ENCODE data around the gene COPZ1.
"Not testable (repeated sequence)": the region's sequence is repeated elsewhere in the genome, so short reads cannot be mapped to it uniquely, and the experiment has no call there.

COPZ1 gene

GRCh38 chr12:54324617-54325441 lies at the start of gene COPZ1:
Gene COPZ1 (plus strand): TSS chr12:54325131. CDS start chr12:54325164, 33 bp downstream.
- in situ Hi-C loops (cut with MboI; ENCODE audit: low sequenced_read_pairs) = loop anchor here (5.0 kb wide), 1 partner anchor 33 kb away; no protein-coding TSS in a partner anchor

GRCh38 chr12:54276368-54276767 lies 48.6 kb upstream of the COPZ1 start:
- in situ Hi-C loops (cut with MboI; ENCODE audit: low sequenced_read_pairs) = no loop called here

- in situ Hi-C loops (cut with MboI; ENCODE audit: low sequenced_read_pairs) = no loop called here
Observed at GRCh38 chr12:54277823-54278276, 47.1 kb upstream of the COPZ1 start.

GRCh38 chr12:54279227-54279631 lies 45.7 kb upstream of the COPZ1 start:
- in situ Hi-C loops (cut with MboI; ENCODE audit: low sequenced_read_pairs) = no loop called here

- in situ Hi-C loops (cut with MboI; ENCODE audit: low sequenced_read_pairs) = no loop called here
Observed at GRCh38 chr12:54279632-54280467, 45.1 kb upstream of the COPZ1 start, which contains the start of gene CBX5. Gene CBX5 (minus strand): TSS chr12:54280122. CDS start chr12:54257650, 22,472 bp downstream.

GRCh38 chr12:54280468-54281260 lies 44.3 kb upstream of the COPZ1 start, which contains the start of gene HNRNPA1:
Gene HNRNPA1 (plus strand): TSS chr12:54280726. CDS start chr12:54280808, 82 bp downstream.
- in situ Hi-C loops (cut with MboI; ENCODE audit: low sequenced_read_pairs) = no loop called here

- in situ Hi-C loops (cut with MboI; ENCODE audit: low sequenced_read_pairs) = not testable (repeated sequence)
Observed at GRCh38 chr12:54281261-54281638, 43.7 kb upstream of the COPZ1 start.

- in situ Hi-C loops (cut with MboI; ENCODE audit: low sequenced_read_pairs) = not testable (repeated sequence)
Observed at GRCh38 chr12:54281694-54282093, 43.2 kb upstream of the COPZ1 start.

GRCh38 chr12:54282949-54283593 lies 41.9 kb upstream of the COPZ1 start:
- in situ Hi-C loops (cut with MboI; ENCODE audit: low sequenced_read_pairs) = no loop called here

- in situ Hi-C loops (cut with MboI; ENCODE audit: low sequenced_read_pairs) = not testable (repeated sequence)
Observed at GRCh38 chr12:54284070-54284780, 40.7 kb upstream of the COPZ1 start.

- in situ Hi-C loops (cut with MboI; ENCODE audit: low sequenced_read_pairs) = no loop called here
Observed at GRCh38 chr12:54285150-54286041, 39.5 kb upstream of the COPZ1 start.

- in situ Hi-C loops (cut with MboI; ENCODE audit: low sequenced_read_pairs) = no loop called here
Observed at GRCh38 chr12:54286042-54287030, 38.6 kb upstream of the COPZ1 start.

- in situ Hi-C loops (cut with MboI; ENCODE audit: low sequenced_read_pairs) = no loop called here
Observed at GRCh38 chr12:54287261-54288157, 37.4 kb upstream of the COPZ1 start.

- in situ Hi-C loops (cut with MboI; ENCODE audit: low sequenced_read_pairs) = loop anchor here (5.0 kb wide), 1 partner anchor 35 kb away; the partner anchor contains the start of gene COPZ1
Observed at GRCh38 chr12:54292083-54292930, 32.6 kb upstream of the COPZ1 start.

GRCh38 chr12:54292931-54293241 lies 32.0 kb upstream of the COPZ1 start:
- in situ Hi-C loops (cut with MboI; ENCODE audit: low sequenced_read_pairs) = loop anchor here (5.0 kb wide), 1 partner anchor 34 kb away; the partner anchor contains the start of gene COPZ1

All from HL-60/S4 (cell line).